ENCODE results near the gene FBXO31.

FBXO31 gene

GRCh38 chr16:87312008-87312407 lies 71.6 kb downstream of the FBXO31 start:
- DNase-seq (ENCODE audit: low spot score) = no peak

GRCh38 chr16:87311387-87311786 lies 72.2 kb downstream of the FBXO31 start:
- no peak for DNase-seq (ENCODE audit: low spot score)

- DNase-seq (ENCODE audit: low spot score) = no peak
Measured at GRCh38 chr16:87310610-87311009, 73.0 kb downstream of the FBXO31 start.

DNA sequence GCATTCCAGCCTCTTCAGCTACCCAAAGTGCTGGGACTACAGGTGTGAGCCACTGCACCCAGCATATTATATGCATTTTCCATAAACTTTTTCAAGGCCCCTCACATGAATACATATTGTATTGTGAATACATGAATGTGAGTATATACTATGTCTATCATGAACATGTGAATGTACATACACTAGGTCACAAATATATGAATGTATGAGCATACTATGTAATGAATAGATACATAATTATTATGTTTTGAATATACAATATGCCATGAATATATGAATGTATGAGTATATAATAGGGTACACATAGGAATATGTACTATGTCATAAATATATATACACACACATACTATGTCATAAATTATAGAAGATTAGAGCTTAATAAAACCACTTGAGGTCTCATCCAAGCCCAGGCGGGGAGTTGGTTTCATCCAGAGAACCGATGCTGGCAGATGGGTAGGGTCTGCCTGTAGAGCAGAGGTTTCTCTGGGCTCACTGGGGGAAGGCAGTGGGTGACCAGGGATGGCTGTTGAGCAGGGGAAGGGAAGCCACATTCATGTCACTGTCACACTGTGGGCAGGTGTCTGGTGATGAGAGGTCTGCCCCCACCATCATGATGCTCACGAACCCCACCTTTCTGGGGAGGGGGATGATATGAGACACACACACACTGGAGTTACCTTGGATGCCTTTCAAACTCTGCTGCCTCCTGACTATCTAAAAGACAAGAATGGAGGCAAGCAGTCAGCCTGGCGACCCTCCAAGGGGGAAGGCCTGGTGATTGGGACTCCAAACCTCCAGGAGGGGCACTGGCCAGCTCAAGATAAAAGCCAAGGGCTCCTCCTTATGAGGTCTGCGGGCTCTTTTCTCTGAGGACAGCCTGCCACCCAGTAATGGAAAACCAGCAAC lies 73.7 kb downstream of the FBXO31 start:
- no peak for DNase-seq (ENCODE audit: low spot score)

DNA sequence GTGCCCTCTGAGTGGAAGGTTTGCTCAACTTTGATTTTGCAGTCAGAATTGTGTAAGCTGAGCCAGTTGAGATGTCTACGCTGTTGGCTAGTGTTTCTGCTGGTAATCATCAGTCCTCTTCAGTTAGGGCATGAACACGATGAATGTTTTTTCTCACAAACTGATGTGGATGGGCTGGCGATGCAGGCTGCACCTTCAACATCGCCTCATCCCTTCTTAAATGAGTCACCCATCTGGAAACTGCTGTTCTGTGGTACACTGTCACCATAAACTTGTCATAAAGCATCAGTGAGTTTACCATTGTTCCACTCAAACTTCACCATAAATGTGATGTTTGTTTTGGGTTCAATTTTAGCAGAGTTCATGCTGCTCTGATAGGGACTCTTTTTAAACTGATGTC lies 74.8 kb downstream of the FBXO31 start:
- DNase-seq (ENCODE audit: low spot score) = no peak

GRCh38 chr16:87306516-87306915 lies 77.1 kb downstream of the FBXO31 start:
- DNase-seq (ENCODE audit: low spot score) = no peak

GRCh38 chr16:87305505-87306391 lies 77.8 kb downstream of the FBXO31 start:
- no peak for DNase-seq (ENCODE audit: low spot score)

DNA sequence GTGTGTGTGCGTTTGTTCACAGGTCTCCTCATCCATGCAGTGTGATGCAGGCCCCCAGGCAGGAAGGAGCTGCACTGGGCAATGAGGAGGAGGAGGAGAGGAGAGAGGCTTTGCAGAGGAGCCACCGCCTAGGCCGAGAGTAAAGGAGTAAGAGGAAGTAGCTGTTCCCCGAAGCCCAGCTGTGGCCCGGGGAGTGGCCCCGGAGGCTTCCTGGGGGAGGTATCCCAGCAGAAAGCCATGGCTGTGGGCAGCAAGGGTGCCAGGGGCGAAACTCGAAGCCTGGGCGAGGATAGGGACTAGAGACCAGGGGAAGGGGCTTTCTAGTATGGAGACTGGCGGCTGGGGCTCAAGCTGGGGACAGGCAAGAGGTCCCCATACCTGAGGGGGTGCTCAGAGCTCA lies 78.6 kb downstream of the FBXO31 start:
- DNase-seq (ENCODE audit: low spot score) = no peak

DNA sequence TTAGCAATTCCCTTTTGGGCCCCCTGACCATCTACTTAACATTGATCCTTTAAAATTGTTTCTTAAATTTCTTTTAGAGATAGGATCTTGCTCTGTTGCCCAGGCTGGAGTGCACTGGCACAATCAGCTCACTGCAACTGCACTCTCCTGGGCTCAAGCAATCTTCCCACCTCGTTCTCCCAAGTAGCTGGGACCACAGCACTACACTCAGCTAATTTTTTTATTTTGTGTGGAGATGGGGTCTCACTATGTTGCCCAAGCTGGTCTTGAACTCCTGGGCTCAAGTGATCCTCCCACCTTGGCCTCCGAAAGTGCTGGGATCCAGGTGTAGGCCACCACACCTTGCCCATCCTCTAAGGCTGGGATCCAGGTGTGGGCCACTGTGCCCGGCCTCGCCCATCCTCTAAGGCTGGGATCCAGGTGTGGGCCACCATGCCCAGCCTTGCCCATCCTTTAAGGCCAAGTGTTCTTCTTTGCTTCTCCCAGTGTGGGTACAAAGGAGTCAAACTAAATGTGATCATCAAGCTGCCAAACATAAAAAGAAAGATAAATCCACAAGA lies 79.5 kb downstream of the FBXO31 start:
- DNase-seq (ENCODE audit: low spot score) = no peak

DNA sequence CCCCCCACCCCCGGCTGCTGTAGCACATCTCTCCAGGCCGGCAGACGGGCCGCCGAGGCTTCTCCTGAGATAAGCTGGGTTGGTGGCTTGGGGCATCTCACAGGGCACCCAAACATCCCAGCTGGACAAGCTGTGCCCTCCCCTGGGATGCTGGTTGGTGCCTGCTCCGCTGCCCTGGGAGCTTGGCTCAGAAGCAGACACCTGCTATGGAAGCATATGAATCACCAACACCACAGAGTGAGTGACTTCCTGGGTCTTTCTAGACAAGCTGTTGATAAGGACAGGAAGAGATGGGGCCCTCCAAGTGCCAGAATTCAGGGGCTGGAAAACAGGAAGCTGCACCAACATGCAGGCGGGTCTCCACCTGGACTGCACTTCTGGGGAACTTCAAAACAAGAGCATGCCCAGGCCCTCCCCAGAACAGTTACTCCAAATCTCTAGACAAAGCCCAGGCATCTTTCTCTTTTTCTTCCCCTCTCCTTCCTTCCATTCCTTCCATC lies 80.1 kb downstream of the FBXO31 start:
- DNase-seq (ENCODE audit: low spot score) = no peak

GRCh38 chr16:87298857-87299465 lies 84.6 kb downstream of the FBXO31 start:
- no peak for DNase-seq (ENCODE audit: low spot score)

DNA sequence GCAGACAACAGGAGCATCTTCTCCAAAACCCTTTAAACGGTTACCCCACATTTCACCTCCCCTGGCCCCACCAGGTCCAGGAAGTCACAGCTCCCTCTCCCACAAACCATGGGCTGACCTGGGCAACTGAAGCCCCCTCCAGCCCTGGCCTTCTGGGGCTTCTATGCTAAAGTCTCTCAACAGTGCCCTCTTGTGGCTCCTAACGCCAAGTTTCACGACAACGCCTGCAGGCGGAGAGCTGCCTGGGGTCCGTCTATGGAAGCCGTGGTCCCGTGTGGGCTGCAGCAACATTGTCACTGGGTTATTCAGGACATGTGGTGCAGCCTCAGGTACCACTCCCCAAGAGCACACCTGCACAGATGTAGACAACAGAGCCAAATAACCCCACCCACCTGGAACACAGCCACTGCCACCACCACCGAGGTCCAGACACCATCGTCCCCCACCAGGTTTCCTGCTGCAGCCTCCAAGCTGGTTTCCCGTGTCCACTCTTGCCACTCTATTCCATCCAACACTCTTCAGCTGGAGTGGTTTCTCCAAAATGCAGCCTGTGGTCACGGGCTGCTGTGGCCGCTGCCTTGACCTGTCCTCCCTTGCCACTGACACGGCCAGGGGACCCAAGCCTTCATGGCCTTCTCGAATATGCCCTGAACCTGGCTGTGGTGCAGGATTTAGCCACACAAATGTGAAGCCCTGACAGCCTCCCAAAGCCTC lies 85.5 kb downstream of the FBXO31 start:
- peak; percentile 61 for DNase-seq (ENCODE audit: low spot score)

- no peak for DNase-seq (ENCODE audit: low spot score)
Measured at GRCh38 chr16:87297407-87297806, 86.2 kb downstream of the FBXO31 start.

DNA sequence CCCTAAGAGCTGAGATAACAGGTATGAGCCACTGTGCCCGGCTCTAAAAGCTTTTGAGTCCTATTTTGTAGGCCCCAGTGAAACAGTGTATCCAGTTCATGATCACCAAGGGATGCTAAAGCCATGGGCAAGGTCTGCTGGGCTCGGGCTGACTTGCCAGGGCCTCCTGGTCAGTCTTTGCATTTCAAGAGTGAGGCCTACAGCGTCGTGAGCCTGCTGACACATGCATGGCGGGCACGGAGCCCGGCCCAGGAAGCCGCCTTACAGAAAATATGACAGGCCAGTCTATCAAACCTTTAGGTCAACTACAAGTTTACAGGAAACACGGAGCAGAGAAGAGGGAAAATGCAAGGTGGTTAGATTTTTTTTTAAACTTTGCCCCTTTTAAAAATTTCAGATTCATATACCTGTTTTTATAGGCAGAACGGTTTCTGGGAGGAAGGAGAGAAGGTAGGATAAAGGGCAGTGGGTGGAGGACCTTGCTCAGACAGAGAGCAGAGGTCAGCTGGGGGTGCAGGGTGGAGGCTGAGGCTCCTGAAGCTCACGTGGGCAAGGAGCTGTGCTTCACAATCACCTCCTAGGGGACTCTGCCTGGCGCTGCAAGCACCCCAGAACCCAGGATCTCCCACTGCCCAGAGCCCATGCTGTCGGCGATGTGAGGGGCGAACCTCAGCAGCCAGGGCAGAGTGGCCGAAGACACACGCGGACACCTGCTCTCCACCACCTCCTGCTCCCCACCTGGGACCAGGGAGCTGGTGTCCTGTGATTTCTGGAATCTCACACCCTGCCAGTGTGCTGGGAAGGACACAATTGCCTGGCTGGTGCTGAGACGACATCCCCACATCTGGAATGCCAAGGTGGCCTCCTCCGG lies 87.7 kb downstream of the FBXO31 start:
- no peak for DNase-seq (ENCODE audit: low spot score)

DNA sequence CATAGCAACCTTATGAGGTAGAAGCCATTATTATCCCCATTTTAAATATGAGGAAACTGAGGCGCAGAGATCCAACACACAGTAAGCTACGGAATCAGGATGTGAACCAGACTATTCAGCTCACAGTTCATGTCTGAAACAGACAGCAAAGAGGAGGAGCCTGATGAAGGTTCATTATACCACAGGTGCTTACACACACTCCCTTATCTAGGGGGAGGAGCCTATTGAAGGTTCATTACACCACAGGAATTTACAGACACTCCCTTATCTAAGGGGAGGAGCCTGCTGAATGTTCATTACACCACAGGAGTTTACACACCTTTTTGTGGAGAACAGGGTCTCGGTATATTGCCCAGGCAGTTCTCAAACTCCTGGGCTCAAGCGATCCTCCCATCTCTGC lies 88.3 kb downstream of the FBXO31 start:
- no peak for DNase-seq (ENCODE audit: low spot score)

DNA sequence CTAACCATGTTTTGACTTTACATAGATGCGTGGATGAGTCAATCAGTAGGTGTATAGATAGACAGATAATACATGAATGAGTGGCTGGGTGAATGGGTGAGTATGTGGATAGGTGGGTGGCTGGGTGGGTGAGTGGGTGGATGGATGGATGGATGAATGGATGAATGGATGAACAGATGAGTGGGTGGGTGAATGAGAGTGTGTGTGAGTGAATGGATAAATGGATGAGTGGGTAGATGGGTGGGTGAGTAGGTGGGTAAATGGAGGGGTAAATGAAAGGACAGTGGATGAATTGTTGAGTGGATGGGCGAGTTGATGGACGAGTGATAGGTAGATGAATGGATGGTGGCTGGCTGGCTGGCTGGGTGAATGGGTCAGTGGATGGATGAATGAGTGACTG lies 89.6 kb downstream of the FBXO31 start:
- no peak for DNase-seq (ENCODE audit: low spot score)

- DNase-seq (ENCODE audit: low spot score) = no peak
Measured at GRCh38 chr16:87291944-87292343, 91.6 kb downstream of the FBXO31 start.

DNA sequence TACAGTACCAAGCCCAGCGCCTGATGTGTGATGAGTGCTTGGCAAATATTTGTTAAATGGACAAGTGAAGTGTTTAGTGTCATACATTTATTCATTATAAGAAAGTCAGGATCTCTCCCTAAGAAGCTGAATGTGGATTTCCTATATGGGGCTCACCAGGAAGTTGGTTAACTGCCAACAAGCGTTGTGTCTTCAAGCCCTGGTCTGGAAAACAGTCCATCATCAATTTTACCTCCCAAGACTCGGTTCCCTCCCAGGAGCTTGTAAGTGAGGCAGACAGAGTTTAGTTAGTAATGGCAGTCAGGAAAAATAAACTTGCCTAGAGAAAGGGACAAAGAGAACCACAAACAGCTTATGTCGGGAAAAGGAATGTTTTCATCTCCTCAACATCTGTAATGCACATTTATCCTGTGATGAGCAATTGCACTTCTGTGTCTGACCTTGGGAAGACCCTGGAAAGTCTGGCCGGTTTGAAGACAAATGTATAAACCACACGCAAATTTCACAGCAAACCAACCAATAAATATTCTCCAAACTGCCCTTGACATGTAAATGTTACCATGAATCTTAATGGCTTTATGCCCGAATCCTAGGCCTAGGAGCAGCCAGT lies 94.7 kb downstream of the FBXO31 start:
- no peak for DNase-seq (ENCODE audit: low spot score)

GRCh38 chr16:87286839-87287626 lies 96.5 kb downstream of the FBXO31 start:
- no peak for DNase-seq (ENCODE audit: low spot score)

All from SK-N-DZ (cell line).